H1 (cell line): ENCODE measurements around the gene OTUD5. TPM values are rescaled to one million over a fixed set of nuclear protein-coding genes. Genes with fewer than 3 reads are reported as not detected.

Source experiments
- SP4 ChIP-seq: IDR thresholded peaks from 2 replicates; pipeline ENCODE4 v1.6.1; 2012; ENCODE audit warnings: low read length, inconsistent platforms
- polyA plus RNA-seq, 7 experiments: library from polyadenylated mRNA; depleted of rRNA in 3 of 7; stranded (reverse) in 5 of 7; unstranded in 2 of 7; fragments of >200 nt in 5 of 7; fragments of 200-250 nt in 2 of 7; gene quantifications; 1 replicate in 5 of 7; 2 replicates in 1 of 7; 4 replicates in 1 of 7; pipeline versions ENCODE4 v1.2.1 to v1.2.3, GENCODE V29; 2011 to 2013; ENCODE audit warnings: missing spikeins in 2 of 7, mixed read lengths in 2 of 7
- total RNA-seq: library from RNA; stranded (reverse); fragmentation: NEBNext Ultra II Directional; extraction: Animal tissue kit (Norgen Biotek cat#: 25700); gene quantifications from 2 replicates; pipeline ENCODE4 v1.2.1, GENCODE V29; 2021
- TF ChIP-seq, protein P1 (sequence below): fragments of 300-600 bp; sonication (generic); IDR thresholded peaks from 2 replicates; pipeline ENCODE4 v1.7.1; 2012; ENCODE audit warnings: low read length, moderate library complexity, mild to moderate bottlenecking, inconsistent platforms; ENCODE audit not compliant: insufficient replicate concordance

OTUD5 gene
- total and polyA plus RNA-seq, 2 of the 8 experiments (the other 6 are each of a cell fraction or from before 2014, with no cell fraction given), result 46.3 to 53.5 TPM

DNA sequence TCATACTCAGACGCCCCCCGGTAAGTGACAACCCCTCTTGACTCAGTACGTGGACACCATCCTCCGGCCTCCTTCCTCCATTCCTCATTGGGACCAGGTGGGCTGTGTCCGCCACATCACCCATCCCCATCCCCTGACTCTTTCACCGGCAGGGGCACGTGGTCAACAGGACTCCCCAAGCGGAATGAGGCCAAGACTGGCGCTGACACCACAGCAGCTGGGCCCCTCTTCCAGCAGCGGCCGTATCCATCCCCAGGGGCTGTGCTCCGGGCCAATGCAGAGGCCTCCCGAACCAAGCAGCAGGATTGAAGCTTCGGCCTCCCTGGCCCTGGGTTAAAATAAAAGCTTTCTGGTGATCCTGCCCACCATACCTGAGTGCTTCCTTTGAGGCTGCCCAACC, 54.6 kb downstream of the OTUD5 start (continued):
- TF ChIP-seq, protein P1, sequence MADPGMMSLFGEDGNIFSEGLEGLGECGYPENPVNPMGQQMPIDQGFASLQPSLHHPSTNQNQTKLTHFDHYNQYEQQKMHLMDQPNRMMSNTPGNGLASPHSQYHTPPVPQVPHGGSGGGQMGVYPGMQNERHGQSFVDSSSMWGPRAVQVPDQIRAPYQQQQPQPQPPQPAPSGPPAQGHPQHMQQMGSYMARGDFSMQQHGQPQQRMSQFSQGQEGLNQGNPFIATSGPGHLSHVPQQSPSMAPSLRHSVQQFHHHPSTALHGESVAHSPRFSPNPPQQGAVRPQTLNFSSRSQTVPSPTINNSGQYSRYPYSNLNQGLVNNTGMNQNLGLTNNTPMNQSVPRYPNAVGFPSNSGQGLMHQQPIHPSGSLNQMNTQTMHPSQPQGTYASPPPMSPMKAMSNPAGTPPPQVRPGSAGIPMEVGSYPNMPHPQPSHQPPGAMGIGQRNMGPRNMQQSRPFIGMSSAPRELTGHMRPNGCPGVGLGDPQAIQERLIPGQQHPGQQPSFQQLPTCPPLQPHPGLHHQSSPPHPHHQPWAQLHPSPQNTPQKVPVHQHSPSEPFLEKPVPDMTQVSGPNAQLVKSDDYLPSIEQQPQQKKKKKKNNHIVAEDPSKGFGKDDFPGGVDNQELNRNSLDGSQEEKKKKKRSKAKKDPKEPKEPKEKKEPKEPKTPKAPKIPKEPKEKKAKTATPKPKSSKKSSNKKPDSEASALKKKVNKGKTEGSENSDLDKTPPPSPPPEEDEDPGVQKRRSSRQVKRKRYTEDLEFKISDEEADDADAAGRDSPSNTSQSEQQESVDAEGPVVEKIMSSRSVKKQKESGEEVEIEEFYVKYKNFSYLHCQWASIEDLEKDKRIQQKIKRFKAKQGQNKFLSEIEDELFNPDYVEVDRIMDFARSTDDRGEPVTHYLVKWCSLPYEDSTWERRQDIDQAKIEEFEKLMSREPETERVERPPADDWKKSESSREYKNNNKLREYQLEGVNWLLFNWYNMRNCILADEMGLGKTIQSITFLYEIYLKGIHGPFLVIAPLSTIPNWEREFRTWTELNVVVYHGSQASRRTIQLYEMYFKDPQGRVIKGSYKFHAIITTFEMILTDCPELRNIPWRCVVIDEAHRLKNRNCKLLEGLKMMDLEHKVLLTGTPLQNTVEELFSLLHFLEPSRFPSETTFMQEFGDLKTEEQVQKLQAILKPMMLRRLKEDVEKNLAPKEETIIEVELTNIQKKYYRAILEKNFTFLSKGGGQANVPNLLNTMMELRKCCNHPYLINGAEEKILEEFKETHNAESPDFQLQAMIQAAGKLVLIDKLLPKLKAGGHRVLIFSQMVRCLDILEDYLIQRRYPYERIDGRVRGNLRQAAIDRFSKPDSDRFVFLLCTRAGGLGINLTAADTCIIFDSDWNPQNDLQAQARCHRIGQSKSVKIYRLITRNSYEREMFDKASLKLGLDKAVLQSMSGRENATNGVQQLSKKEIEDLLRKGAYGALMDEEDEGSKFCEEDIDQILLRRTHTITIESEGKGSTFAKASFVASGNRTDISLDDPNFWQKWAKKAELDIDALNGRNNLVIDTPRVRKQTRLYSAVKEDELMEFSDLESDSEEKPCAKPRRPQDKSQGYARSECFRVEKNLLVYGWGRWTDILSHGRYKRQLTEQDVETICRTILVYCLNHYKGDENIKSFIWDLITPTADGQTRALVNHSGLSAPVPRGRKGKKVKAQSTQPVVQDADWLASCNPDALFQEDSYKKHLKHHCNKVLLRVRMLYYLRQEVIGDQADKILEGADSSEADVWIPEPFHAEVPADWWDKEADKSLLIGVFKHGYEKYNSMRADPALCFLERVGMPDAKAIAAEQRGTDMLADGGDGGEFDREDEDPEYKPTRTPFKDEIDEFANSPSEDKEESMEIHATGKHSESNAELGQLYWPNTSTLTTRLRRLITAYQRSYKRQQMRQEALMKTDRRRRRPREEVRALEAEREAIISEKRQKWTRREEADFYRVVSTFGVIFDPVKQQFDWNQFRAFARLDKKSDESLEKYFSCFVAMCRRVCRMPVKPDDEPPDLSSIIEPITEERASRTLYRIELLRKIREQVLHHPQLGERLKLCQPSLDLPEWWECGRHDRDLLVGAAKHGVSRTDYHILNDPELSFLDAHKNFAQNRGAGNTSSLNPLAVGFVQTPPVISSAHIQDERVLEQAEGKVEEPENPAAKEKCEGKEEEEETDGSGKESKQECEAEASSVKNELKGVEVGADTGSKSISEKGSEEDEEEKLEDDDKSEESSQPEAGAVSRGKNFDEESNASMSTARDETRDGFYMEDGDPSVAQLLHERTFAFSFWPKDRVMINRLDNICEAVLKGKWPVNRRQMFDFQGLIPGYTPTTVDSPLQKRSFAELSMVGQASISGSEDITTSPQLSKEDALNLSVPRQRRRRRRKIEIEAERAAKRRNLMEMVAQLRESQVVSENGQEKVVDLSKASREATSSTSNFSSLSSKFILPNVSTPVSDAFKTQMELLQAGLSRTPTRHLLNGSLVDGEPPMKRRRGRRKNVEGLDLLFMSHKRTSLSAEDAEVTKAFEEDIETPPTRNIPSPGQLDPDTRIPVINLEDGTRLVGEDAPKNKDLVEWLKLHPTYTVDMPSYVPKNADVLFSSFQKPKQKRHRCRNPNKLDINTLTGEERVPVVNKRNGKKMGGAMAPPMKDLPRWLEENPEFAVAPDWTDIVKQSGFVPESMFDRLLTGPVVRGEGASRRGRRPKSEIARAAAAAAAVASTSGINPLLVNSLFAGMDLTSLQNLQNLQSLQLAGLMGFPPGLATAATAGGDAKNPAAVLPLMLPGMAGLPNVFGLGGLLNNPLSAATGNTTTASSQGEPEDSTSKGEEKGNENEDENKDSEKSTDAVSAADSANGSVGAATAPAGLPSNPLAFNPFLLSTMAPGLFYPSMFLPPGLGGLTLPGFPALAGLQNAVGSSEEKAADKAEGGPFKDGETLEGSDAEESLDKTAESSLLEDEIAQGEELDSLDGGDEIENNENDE, result no peak
- no peak for TF ChIP-seq SP4
